H1 (cell line): ENCODE results near the gene PTPN3. TPM values are rescaled to one million over a fixed set of nuclear protein-coding genes. Genes with fewer than 3 reads are reported as not detected.

Source experiments
- CTCF ChIA-PET: fragments of 300-600 bp; sonication (Branson Sonifier 250); formaldehyde crosslinking; loops from one replicate; lab custom pipeline; 2021; ENCODE audit not compliant: partially characterized antibody; lab: Charles Lee
- POLR2A ChIA-PET: fragments of 300-600 bp; sonication (Branson Sonifier 250); formaldehyde crosslinking; loops from one replicate; lab custom pipeline; 2021; ENCODE audit warnings: inconsistent platforms; ENCODE audit not compliant: partially characterized antibody; lab: Charles Lee
- DNase-seq, 2 experiments: peaks; one replicate each; pipeline versions ENCODE4 v3.0.0 to v3.0.0-alpha.2; 2010 to 2022; ENCODE audit warnings: low spot score in 2 of 2, low read depth in 1 of 2, mixed read lengths in 1 of 2
- FAIRE-seq: peaks from 2 replicates; lab custom pipeline; 2011; peaks lifted over from hg19 to GRCh38; lab: Jason Lieb, UNC
- H2AFZ ChIP-seq: 2 replicates; pipeline ENCODE4 v1.8.1; 2012; ENCODE audit warnings: low read length, inconsistent platforms
- H2AK5ac ChIP-seq: 2 replicates; pipeline ENCODE4 v1.6.1; 2013; ENCODE audit warnings: low read depth, low read length
- H2BK120ac ChIP-seq: replicated peaks from 2 replicates; pipeline ENCODE3; 2013; ENCODE audit warnings: low read depth, low read length, inconsistent platforms
- H2BK12ac ChIP-seq: 2 replicates; pipeline ENCODE4 v1.6.1; 2013; ENCODE audit warnings: low read depth, low read length
- H2BK15ac ChIP-seq: 2 replicates; pipeline ENCODE4 v1.6.1; 2013; ENCODE audit warnings: low read length
- H2BK20ac ChIP-seq: 2 replicates; pipeline ENCODE4 v1.6.1; 2013; ENCODE audit warnings: low read length
- H2BK5ac ChIP-seq: 2 replicates; pipeline ENCODE4 v1.6.1; 2013; ENCODE audit warnings: low read depth, low read length
- H3K14ac ChIP-seq: 2 replicates; pipeline ENCODE4 v1.6.1; 2013; ENCODE audit warnings: inconsistent platforms; ENCODE audit not compliant: insufficient read length
- H3K18ac ChIP-seq: 2 replicates; pipeline ENCODE4 v1.6.1; 2013; ENCODE audit warnings: low read length; ENCODE audit errors: extremely low read depth
- H3K23ac ChIP-seq: 2 replicates; pipeline ENCODE4 v1.6.1; 2013; ENCODE audit warnings: inconsistent platforms; ENCODE audit not compliant: insufficient read length
- H3K23me2 ChIP-seq: 2 replicates; pipeline ENCODE4 v1.6.1; 2013; ENCODE audit warnings: low read depth, low read length
- H3K27ac ChIP-seq: 2 replicates; pipeline ENCODE4 v1.6.1; 2011; ENCODE audit warnings: low read depth, low read length, inconsistent platforms
- H3K27me3 ChIP-seq, 4 experiments: replicated peaks in 1 of 4; 1 replicate in 1 of 4; 2 replicates in 3 of 4; pipeline versions ENCODE4 v1.6.1 to v1.8.1; 2011 to 2013; ENCODE audit warnings: low read length in 3 of 4, mild to moderate bottlenecking in 3 of 4, inconsistent platforms in 2 of 4, mixed read lengths in 2 of 4, moderate library complexity in 1 of 4; ENCODE audit not compliant: control insufficient read depth in 3 of 4, insufficient read depth in 3 of 4; ENCODE audit errors: extremely low read depth in 1 of 4
- H3K36me3 ChIP-seq, 4 experiments: 2 replicates each; pipeline versions ENCODE4 v1.6.1 to v1.8.1; 2011 to 2013; ENCODE audit warnings: mild to moderate bottlenecking in 4 of 4, low read length in 3 of 4, moderate library complexity in 2 of 4, control low read depth in 1 of 4, inconsistent platforms in 1 of 4; ENCODE audit not compliant: insufficient read depth in 4 of 4, control insufficient read depth in 2 of 4
- H3K4ac ChIP-seq: replicated peaks from 2 replicates; pipeline ENCODE3; 2013; ENCODE audit warnings: low read length, low read depth, mixed read lengths, inconsistent platforms; ENCODE audit not compliant: insufficient read length
- H3K4me1 ChIP-seq, 4 experiments: replicated peaks in 1 of 4; 1 replicate in 1 of 4; 2 replicates in 3 of 4; pipeline versions ENCODE4 v1.6.1 to v1.8.1; 2011 to 2013; ENCODE audit warnings: low read length in 3 of 4, inconsistent platforms in 2 of 4, mixed read lengths in 1 of 4; ENCODE audit not compliant: insufficient read depth in 4 of 4, control insufficient read depth in 3 of 4
- H3K4me2 ChIP-seq, 2 experiments: 2 replicates each; pipeline versions ENCODE4 v1.6.1 to v1.8.1; 2011 to 2013; ENCODE audit warnings: low read depth in 2 of 2, low read length in 2 of 2, control low read depth in 1 of 2, inconsistent platforms in 1 of 2, mild to moderate bottlenecking in 1 of 2; ENCODE audit not compliant: insufficient read depth in 1 of 2
- H3K4me3 ChIP-seq, 4 experiments: fragments of 200-600, 300-600 bp in 1 of 4; sonication (generic), shearing (Covaris generic), sonication (Bioruptor Twin) in 1 of 4; 2 replicates each; pipeline versions ENCODE4 v1.5.1 to v1.8.1; 2011 to 2016; ENCODE audit warnings: low read length in 4 of 4, low read depth in 3 of 4, control low read depth in 2 of 4, inconsistent platforms in 2 of 4, mild to moderate bottlenecking in 2 of 4, mixed read lengths in 1 of 4, moderate library complexity in 1 of 4; ENCODE audit not compliant: insufficient read depth in 2 of 4; ENCODE audit errors: extremely low read depth in 1 of 4
- H3K56ac ChIP-seq: replicated peaks from 2 replicates; pipeline ENCODE3; 2013; ENCODE audit warnings: low read depth, mild to moderate bottlenecking, mixed read lengths, low read length, inconsistent platforms; ENCODE audit not compliant: insufficient read length
- H3K79me1 ChIP-seq: 2 replicates; pipeline ENCODE4 v1.6.1; 2013; ENCODE audit warnings: low read depth, low read length, control low read depth
- H3K79me2 ChIP-seq, 2 experiments: 2 replicates each; pipeline versions ENCODE4 v1.6.1 to v1.8.1; 2012 to 2013; ENCODE audit warnings: low read length in 2 of 2, mild to moderate bottlenecking in 2 of 2, inconsistent platforms in 1 of 2; ENCODE audit not compliant: insufficient read depth in 2 of 2, control insufficient read depth in 1 of 2
- H3K9ac ChIP-seq, 4 experiments: replicated peaks in 1 of 4; 1 replicate in 1 of 4; 2 replicates in 3 of 4; pipeline versions ENCODE4 v1.6.1 to v1.8.1; 2011 to 2013; ENCODE audit warnings: low read depth in 3 of 4, low read length in 3 of 4, control low read depth in 2 of 4, mild to moderate bottlenecking in 2 of 4, moderate library complexity in 2 of 4, inconsistent platforms in 1 of 4; ENCODE audit errors: extremely low read depth in 1 of 4
- H3K9me3 ChIP-seq, 2 experiments: 2 replicates each; pipeline versions ENCODE4 v1.6.1 to v1.8.1; 2012 to 2013; ENCODE audit warnings: mild to moderate bottlenecking in 2 of 2, moderate library complexity in 2 of 2, control low read depth in 1 of 2, inconsistent platforms in 1 of 2, low read depth in 1 of 2, low read length in 1 of 2, mixed read lengths in 1 of 2; ENCODE audit not compliant: insufficient read depth in 2 of 2
- H4K20me1 ChIP-seq, 2 experiments: replicated peaks in 1 of 2; 2 replicates each; pipeline versions ENCODE3 to v1.8.1; 2011 to 2013; ENCODE audit warnings: inconsistent platforms in 2 of 2, low read length in 2 of 2, mild to moderate bottlenecking in 1 of 2; ENCODE audit not compliant: insufficient read depth in 2 of 2, control insufficient read depth in 1 of 2
- H4K5ac ChIP-seq: 2 replicates; pipeline ENCODE4 v1.6.1; 2013; ENCODE audit warnings: low read length, low read depth, mixed read lengths, inconsistent platforms; ENCODE audit not compliant: insufficient read length
- H4K8ac ChIP-seq: 2 replicates; pipeline ENCODE4 v1.8.0; 2013; ENCODE audit warnings: mild to moderate bottlenecking, moderate library complexity, low read length, inconsistent platforms; ENCODE audit not compliant: insufficient read depth; ENCODE audit errors: extremely low read depth
- H4K91ac ChIP-seq: replicated peaks from 2 replicates; pipeline ENCODE3; 2013; ENCODE audit warnings: low read length, mixed read lengths, inconsistent platforms; ENCODE audit not compliant: insufficient read length
- HDAC2 ChIP-seq, 2 experiments: fragments of 300-600 bp in 1 of 2; sonication (generic) in 1 of 2; IDR thresholded peaks; 2 replicates each; pipeline ENCODE4 v1.6.1; 2011 to 2012; ENCODE audit warnings: low read depth in 2 of 2, low read length in 2 of 2, mild to moderate bottlenecking in 2 of 2, moderate library complexity in 2 of 2, borderline replicate concordance in 1 of 2, inconsistent platforms in 1 of 2
- KDM5A ChIP-seq: fragments of 200-600 bp; IDR thresholded peaks from 2 replicates; pipeline ENCODE4 v1.7.1; 2012; ENCODE audit warnings: mild to moderate bottlenecking, low read length, inconsistent platforms, mixed read lengths
- RFX5 ChIP-seq: IDR thresholded peaks from 2 replicates; pipeline ENCODE4 v1.6.1; 2011; ENCODE audit warnings: low read depth, low read length, improper control_type of control experiment, borderline replicate concordance
- RNF2 ChIP-seq: fragments of 200-900, 300-1000 bp; sonication (generic); IDR thresholded peaks from 2 replicates; pipeline ENCODE4 v1.7.1; 2016; ENCODE audit warnings: borderline replicate concordance, low read depth, mild to moderate bottlenecking, antibody characterized with exemption, low read length; ENCODE audit not compliant: poor library complexity, severe bottlenecking; ENCODE audit errors: missing control alignments
- SP1 ChIP-seq: IDR thresholded peaks from 2 replicates; pipeline ENCODE4 v1.6.1; 2011; ENCODE audit warnings: low read depth, low read length
- SP2 ChIP-seq: IDR thresholded peaks from 2 replicates; pipeline ENCODE4 v1.6.1; 2012; ENCODE audit warnings: mild to moderate bottlenecking, low read length, inconsistent platforms
- SP4 ChIP-seq: IDR thresholded peaks from 2 replicates; pipeline ENCODE4 v1.6.1; 2012; ENCODE audit warnings: low read length, inconsistent platforms
- TAF1 ChIP-seq: IDR thresholded peaks from 2 replicates; pipeline ENCODE4 v1.6.1; 2011; ENCODE audit warnings: mild to moderate bottlenecking, low read depth, low read length
- ZNF274 ChIP-seq: IDR thresholded peaks from 2 replicates; pipeline ENCODE4 v1.7.0; 2012; ENCODE audit warnings: low read length, borderline replicate concordance; ENCODE audit errors: extremely low read depth
- WGBS, 2 experiments: shearing (Covaris generic) in 1 of 2; methylation state at CpG; one replicate each; pipeline versions ENCODE4 v1.1.6 to v1.1.7; 2013 to 2015; ENCODE audit warnings: low lambda C conversion rate in 2 of 2, mixed read lengths in 2 of 2, inconsistent platforms in 1 of 2, low coverage in 1 of 2, missing lambda C conversion rate in 1 of 2; ENCODE audit not compliant: insufficient replicate concordance in 2 of 2, insufficient coverage in 1 of 2, insufficient read length in 1 of 2; ENCODE audit errors: extremely low coverage in 1 of 2, missing lambda C conversion rate in 1 of 2; 5-methylcytosine and 5-hydroxymethylcytosine counted together
- polyA plus RNA-seq, 7 experiments: library from polyadenylated mRNA; depleted of rRNA in 3 of 7; stranded (reverse) in 5 of 7; unstranded in 2 of 7; fragments of >200 nt in 5 of 7; fragments of 200-250 nt in 2 of 7; gene quantifications; 1 replicate in 5 of 7; 2 replicates in 1 of 7; 4 replicates in 1 of 7; pipeline versions ENCODE4 v1.2.1 to v1.2.3, GENCODE V29; 2011 to 2013; ENCODE audit warnings: missing spikeins in 2 of 7, mixed read lengths in 2 of 7
- total RNA-seq: library from RNA; stranded (reverse); fragmentation: NEBNext Ultra II Directional; extraction: Animal tissue kit (Norgen Biotek cat#: 25700); gene quantifications from 2 replicates; pipeline ENCODE4 v1.2.1, GENCODE V29; 2021

Gene PTPN3
- total and polyA plus RNA-seq, 2 of the 8 experiments (the other 6 are each of a cell fraction or from before 2014, with no cell fraction given), result 2.9 to 3.7 TPM

DNA sequence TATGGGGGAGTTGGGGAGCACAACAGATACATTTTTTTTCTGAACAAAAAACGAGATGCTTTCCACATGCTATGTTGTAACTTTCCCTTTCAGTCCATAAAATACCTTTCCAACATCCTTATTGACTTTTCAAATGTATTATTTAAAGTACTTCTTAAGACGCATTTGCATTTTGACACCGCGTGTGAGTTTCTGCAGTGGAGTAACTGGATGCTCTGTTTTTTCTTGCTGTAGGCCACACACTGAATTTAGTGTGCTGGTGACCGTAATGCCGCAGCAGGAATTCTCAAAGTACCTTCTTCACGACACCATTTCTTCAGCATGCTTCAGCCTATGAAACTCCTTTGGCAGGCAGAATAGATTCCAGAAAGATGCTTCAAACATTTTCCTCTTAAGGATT is 163.0 kb downstream of the PTPN3 start:
- no peak overlapping the region for H3K4me2 ChIP-seq
- no peak overlapping the region for H2BK15ac ChIP-seq
- no peak overlapping the region for H2BK12ac ChIP-seq
- no peaks in the 10 kb centered on the region for H3K23me2 ChIP-seq
- no peaks in the 10 kb centered on the region for H4K20me1 ChIP-seq
- H2BK5ac ChIP-seq, result no peak overlapping the region
- TF ChIP-seq KDM5A (no peak), SP2 (no peak), RFX5 (no peak), TAF1 (no peak), HDAC2 (IDR thresholded peaks at IDR 0.05; ENCODE audit: borderline replicate concordance in 1 of 2, low read depth in 2 of 2, low read length in 2 of 2) (no peak), ZNF274 (no peak), RNF2 (no peak), SP4 (no peak), SP1 (no peak)
- TF ChIP-seq, all 59 proteins: peak for 0
- no peak overlapping the region for H2BK20ac ChIP-seq
- DNase-seq, result no peak
- 87% methylated on average over 7 of the region's 7 CpGs; no CpG with 5 or more reads in 1 of the 2 experiments for whole genome bisulfite sequencing, 2 experiments
- no peak overlapping the region for H4K91ac ChIP-seq
- no peak overlapping the region for H3K56ac ChIP-seq
- H3K79me2 ChIP-seq, result no peaks in the 10 kb centered on the region
- H3K4me3 ChIP-seq, result no peak overlapping the region
- no peaks in the 10 kb centered on the region for H3K36me3 ChIP-seq
- ChIA-PET CTCF (no interaction called here), POLR2A (no interaction called here)
- H2AK5ac ChIP-seq, result no peak overlapping the region
- H3K14ac ChIP-seq, result no peak overlapping the region
- H3K4ac ChIP-seq, result no peak overlapping the region
- no peak overlapping the region for H4K8ac ChIP-seq
- H3K18ac ChIP-seq, result no peak overlapping the region
- no peak overlapping the region for H3K27ac ChIP-seq
- no peak overlapping the region for H2BK120ac ChIP-seq
- H3K23ac ChIP-seq, result no peak overlapping the region
- no peaks in the 10 kb centered on the region for H3K9me3 ChIP-seq
- peak overlapping the region; percentile 58; the same call in 1 of the 2 replicates for H2AFZ ChIP-seq
- H3K9ac ChIP-seq, result no peak overlapping the region
- H4K5ac ChIP-seq, result no peak overlapping the region
- no peak for FAIRE-seq
- H3K27me3 ChIP-seq, result no peaks in the 10 kb centered on the region
- no peaks in the 10 kb centered on the region; a peak in 2 of 7 replicates for H3K4me1 ChIP-seq
- H3K79me1 ChIP-seq, result no peaks in the 10 kb centered on the region
